Stimulated activated CD4-positive, alpha-beta T cell treated with anti-CD3 and anti-CD28 coated beads, Interleukin-15, amount 100 ng/mL, for 24 hours (primary cell): ENCODE measurements around the gene FAM161A.
"Not testable (repeated sequence)": the region's sequence is repeated elsewhere in the genome, so short reads cannot be mapped to it uniquely, and the experiment has no call there.

Source experiments
- DNase-seq: peaks from one replicate; pipeline ENCODE4 v3.0.0-alpha.2; 2020

The FAM161A gene

DNA sequence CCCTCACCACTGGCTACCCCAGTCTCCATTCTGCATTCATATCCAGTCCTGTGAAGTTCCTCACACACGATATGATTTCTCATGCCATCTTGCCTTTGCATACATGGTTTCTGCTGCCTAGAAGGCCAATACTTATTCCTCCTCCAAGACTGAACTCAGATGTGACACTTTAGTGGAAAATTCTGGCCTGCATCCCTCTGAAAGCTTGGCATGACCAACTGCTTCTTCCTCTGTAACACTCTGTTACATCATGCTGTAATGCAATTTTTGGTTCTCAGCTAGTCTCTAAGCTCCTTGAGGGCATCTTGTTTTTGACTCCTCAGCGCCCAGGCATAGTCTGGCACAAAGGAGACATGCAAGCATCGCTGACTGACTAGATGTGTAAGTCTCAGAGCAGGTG lies 12.6 kb downstream of the FAM161A start:
- DNase-seq = no peak

DNA sequence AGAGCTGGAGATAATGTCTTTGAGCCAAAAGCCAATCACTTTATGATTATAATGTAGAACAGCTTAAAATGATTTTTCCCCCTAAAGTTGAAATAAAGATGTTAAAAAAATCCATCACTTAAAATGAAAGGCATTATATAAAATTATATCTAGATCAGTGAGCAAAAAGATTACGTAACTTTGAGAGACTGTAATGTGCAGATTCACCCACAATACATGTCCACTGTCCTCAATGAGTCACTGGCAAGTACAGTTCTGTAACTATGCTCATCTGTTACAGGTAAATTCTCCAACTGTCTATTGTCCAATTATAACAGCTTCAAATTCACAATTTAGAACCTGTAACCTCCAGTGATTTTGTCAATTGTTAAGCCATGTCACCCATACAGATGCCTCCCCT lies 19.0 kb downstream of the FAM161A start:
- DNase-seq = no peak

DNA sequence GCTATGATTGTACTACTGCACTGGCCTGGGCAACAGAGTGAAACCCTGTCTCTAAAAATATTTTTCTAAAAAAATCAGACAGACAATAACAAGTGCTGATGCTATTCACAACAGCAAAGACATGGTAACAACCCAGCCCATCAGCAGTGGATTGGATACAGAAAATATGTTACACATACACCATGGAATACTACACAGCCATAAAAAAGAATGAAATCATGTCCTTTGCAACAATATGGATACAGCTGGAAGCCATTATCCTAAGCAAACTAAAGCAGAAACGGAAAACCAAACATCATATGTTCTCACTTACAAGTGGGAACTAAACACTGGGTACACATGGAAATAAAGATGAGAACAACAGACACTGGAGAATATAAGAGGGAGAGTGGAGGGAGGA lies 19.9 kb downstream of the FAM161A start:
- DNase-seq = no peak

DNA sequence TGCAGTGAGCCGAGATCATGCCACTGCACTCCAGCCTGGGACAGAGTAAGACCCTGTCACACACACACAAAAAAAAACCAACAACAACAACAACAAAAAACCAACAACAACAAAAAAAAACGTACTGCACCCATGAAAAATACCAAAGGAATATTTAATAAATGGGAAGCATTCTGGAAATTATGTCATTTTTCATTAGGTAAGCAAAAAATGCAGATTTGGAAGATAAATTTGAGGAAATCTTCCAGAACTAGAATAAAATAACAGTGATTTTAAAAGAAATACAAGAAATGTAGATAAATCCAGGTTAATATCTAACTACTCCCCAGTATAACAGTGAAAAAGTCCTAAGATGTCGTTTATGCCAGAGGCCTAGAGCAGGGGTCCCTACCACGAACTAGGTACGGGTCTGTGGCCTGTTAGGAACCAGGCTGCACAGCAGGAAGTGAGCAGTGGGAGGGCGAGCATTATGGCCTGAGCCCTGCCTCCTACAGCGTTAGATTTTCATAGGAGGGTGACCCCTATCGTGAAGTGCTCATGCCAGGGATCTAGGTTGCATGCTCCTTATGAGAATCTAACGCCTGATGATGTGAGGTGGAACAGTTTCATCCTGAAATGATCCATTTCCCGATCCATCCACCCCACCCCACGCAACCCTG lies 21.5 kb downstream of the FAM161A start:
- DNase-seq = no peak

DNA sequence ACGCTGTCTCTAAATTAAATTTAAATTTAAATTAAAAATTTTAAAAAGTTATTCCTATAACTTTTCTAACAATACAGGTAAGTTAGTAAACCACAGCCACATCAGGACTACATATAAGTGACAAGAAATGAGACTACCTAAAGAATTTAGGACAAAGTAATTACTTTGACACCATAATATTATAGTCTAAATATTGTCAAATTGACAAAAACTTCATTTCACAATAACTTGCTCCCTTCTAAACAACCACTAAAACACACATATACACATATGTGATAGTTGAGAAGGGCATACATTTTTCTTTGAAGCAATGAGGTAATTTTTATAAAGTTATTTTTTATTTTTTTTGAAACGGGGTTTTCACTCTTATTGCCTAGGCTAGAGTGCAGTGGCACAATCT lies 31.6 kb downstream of the FAM161A start:
- DNase-seq = no peak

DNA sequence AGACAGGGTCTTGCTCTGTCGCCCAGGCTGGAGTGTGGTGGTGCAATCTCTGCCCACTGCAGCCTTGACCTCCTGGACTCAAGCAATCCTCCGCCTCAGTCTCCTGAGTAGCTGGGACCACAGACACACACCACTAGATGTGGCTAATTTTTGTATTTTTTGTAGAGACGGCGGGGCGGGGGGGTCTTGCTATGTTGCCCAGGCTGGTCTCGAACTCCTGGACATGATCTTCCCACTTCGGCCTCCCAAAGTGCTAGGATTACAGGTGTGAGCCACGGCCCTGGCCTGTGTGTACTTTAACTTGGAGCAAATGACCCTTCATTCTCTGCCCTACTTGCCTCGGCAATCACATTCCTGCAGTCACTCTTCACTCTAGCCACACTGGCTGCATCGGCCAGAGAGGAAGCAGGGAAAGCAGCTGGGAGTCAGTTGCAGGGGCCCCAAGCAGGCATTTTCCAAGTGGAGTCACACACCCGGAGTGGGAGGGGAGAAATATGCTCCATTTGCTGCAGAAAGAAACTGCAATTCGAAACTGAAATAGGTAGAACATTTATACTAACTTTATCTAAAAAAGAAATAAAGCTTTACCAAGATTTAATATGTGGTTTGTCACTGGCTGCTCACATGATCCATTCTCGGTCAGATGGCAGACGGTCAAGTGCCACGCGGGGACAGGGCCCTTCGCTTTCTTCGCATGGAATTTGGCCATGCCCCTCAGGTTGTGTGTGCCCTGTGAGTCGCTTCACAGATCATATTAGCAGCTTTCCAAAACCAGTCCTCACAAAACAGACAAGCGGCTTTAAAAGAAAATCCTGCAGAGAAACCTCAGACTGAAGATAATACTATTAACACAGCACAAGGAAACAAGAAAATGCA lies 37.1 kb downstream of the FAM161A start:
- no peak for DNase-seq

DNA sequence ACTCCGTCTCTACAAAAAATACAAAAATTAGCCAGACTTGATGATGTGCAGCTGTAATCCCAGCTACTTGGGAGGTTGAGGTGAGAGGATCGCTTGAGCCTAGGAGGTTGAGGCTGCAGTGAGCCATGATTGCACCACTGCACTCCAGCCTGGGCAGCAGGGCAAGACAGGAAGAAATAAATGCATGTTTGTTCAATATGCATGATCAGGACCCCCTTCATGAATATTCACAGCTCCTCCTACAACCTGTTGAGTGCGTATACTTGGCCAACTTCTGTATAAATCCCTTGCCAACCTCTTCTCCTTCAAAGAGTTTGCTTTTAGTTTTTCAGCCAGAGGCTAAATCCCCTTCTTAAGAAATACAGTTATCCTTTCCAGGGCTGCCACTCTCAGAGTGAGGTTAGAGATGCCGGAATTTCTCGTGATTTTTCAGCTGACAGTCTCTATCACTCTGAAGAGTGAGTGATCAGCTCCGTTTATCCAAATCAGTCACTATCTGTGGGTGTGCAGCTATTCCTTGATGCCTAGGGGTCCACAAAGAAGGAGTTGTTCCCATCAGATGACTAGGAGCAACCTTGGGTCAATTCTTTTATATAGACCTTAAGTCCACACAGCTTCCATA lies 39.2 kb downstream of the FAM161A start:
- DNase-seq = no peak

DNA sequence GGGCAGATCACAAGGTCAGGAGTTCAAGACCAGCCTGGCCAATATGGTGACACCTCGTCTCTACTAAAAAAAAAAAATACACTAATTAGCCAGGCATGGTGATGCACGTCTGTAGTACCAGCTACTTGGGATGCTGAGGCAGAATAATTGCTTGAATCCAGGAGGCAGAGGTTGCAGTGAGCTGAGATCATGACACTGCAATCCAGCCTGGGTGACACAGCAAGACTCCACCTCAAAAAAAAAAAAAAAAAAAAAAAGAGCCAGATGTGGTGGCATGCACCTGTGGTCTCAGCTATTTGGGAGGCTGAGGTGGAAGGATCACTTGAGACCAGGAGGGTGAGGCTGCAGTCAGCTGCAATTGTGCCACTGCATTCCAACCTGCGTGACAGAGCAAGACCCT lies 40.5 kb downstream of the FAM161A start:
- not testable (repeated sequence) for DNase-seq

DNA sequence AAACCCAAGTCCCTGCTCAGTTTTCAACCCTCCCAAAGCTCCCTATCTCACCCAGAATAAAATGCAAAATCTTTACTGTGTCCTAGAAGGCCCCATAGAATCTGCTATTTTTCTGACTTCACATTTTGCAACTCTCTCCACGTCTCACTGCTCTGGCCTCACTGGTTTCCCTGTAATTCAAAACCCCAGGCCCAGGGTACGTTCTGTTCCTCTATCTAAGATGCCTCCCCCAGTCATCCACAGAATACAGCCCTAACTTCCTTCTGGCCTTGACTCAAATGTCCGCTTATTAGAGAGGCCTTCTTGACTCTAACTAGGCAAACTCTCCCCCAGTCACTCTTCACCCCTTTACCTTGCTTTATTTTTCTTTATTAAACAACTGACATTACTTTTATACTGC lies 42.0 kb downstream of the FAM161A start:
- DNase-seq = no peak

DNA sequence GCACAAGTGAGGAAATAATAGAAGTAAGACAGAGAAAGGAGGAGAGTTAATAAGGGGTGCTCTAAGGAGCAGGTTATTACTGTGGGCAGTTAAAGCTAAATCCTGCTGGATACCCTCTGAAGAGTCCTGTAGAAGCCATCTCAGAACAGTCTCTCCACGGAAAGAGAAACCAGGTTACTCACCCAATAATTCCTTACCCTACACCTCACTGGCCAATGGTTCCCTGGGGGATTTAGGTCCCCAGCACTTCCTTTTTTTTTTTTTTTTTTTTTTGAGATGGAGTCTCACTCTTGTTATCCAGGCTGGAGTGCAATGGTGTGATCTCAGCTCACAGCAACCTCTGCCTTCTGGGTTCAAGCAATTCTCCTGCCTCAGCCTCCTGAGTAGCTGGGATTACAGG lies 43.7 kb downstream of the FAM161A start:
- not testable (repeated sequence) for DNase-seq

DNA sequence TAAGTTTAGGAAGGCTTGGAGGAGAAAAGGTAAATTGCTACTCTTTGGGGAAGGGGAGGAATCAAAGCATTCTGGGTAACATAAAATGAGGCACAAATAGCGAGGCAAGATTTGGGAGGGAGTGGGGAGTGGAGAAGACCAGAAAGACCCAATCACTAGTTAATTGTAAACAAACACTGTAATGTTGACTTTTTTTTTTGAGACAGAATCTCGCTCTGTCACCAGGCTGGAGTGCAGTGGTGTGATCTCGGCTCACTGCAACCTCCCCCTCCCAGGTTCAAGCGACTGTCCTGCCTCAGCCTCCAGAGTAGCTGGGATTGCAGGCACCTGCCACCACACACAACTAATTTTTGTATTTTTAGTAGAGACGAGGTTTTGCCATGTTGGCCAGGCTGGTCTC lies 45.2 kb downstream of the FAM161A start:
- DNase-seq = not testable (repeated sequence)

DNA sequence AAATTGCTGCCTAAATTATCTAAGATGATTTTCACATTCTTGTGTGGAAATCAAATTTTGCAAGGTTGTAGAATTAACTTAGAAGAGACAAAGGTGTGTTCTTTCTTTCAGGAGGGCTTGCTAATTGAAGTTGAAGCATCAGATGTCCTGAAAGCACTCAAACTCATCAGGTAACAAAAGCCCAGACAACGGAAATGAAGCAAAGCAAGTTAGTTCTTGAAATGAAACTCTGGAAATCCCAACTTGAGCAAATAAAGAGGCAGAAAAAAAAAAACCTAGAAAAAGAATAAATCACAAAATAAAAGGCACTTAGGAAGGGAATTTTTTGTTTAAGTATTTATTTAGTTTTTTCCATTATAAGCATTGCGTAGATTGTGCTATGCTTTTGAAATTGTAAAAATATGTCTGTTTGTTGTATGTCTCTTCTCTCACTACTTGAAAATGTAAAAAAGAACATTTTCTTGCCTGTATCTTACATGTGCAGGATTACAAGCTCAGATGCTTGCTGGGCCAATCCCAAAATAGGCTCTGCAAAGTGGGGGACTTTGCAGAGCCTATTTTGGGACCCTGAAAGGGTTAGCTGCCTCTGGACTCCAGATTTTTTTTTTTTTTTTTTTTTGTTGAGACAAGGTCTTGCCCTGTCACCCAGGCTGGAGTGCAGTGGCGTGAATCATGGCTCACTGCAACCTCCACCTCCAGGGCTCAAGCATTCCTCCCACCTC lies 46.7 kb downstream of the FAM161A start:
- no peak for DNase-seq

DNA sequence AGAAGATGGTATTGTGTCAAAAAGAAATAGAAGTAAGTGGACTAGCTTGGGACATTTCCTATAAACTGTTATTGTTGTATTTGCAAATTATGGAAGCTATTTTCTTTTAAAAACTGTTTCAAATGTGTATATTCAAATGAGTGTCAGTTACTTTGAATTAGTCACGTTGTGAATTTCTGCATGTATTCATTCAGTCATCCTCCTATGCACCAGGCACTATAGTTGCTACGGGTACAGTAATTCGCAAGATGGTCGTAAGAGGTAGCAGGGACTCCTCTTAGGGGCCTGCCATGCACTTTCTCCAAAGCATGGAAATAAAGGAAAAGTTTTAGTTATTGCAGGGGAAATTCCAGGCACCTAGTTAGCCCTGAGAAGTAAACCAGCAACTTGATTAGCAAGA lies 51.3 kb downstream of the FAM161A start:
- DNase-seq = no peak

DNA sequence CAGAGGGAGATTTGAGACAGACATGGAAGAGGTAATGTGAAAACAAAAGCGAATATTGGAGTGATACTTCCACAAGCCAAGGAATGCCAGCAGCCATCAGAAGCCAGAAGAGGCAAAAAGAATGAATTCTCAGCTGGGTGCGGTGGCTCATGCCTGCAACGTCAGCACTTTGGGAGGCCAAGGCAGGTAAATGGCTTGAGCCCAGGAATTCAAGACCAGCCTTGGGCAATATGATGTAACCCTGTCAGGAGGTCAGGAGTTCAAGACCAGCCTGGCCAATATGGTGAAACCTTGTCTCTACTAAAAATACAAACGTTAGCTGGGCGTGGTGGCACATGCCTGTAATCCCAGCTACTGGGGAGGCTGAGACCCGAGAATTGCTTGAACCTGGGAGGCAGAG lies 54.8 kb downstream of the FAM161A start:
- no peak for DNase-seq

DNA sequence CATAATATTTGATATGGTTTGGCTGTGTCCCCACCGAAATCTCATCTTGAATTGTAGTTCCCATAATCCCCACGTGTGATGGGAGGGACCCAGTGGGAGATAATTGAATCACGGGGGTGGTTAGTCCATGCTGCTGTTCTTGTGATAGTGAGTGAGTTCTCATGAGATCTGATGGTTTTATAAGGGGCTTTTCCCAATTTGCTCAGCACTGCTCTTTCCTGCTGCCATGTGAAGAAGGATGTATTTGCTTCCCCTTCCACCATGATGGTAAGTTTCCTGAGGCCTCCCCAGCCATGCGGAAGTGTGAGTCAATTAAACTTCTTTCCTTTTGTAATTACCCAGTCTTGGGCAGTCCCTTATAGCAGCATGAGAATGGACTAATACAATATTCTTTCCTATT lies 56.4 kb downstream of the FAM161A start:
- not testable (repeated sequence) for DNase-seq

DNA sequence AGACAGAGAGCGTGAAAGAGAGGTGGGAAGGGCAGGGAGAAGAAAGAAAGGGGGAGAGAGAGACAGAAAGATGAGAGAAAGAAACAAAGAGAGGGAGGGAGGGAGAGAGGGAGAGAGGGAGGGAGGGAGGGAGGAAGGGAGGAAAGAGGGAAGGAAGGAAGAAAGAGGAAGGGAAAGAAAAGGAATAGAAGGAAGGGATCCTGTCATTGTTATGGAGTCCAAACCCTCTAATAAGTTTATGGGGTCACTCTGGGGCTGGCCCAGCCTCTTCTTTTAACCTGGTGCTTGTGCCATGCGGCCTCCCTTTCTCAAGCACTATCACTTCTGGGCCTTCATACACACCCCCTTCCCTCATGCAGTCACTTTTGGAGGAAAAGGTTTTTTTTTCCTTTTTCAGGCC lies 58.5 kb downstream of the FAM161A start:
- no peak for DNase-seq

DNA sequence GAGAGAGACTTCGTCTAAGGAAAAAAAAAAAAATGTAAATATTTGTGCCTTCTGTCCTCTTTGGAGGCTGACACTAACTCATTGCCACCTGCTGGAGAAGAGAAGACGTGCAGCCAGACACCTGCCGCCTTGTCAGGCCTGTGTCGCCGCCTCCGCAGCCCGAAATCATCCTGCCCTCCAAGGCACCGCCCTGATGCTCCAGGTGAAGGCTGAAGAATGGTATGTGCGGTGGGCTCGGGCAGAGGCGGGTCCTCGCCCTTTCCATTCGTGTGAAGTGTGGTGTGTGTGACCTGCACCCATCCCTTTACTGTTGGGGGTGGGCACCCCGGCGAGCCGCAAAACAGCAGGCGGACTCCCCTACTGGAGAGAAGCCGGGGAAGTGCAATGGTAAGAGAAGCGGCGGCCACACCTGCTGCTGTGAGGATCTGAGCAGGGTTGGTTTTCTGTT lies 60.4 kb downstream of the FAM161A start:
- DNase-seq = peak; percentile 81

DNA sequence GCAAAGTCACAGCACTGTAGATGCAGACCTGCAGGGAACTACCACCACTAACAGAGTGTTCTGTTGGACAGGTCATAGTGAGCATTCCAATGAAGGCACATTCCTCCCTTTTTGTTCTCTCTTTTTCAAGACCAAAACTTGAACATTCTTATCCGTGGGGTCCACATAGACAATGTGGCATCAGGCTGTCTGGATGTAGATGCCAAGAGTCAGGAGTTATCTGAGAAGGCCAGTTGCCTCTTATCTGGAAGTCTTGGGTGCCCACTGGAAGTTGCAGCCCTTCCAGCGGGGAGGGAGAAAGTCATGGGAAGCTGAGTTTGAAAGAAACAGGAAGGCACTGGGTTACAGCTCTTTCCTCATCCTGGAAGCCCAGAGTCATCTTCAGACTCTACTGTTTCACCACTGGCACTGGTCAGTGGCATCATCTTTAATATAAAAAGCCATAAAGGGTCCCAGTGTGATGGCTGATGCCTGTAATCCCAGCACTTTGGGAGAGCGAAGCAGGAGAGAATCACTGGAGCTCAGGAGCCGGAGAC lies 61.4 kb downstream of the FAM161A start:
- no peak for DNase-seq

DNA sequence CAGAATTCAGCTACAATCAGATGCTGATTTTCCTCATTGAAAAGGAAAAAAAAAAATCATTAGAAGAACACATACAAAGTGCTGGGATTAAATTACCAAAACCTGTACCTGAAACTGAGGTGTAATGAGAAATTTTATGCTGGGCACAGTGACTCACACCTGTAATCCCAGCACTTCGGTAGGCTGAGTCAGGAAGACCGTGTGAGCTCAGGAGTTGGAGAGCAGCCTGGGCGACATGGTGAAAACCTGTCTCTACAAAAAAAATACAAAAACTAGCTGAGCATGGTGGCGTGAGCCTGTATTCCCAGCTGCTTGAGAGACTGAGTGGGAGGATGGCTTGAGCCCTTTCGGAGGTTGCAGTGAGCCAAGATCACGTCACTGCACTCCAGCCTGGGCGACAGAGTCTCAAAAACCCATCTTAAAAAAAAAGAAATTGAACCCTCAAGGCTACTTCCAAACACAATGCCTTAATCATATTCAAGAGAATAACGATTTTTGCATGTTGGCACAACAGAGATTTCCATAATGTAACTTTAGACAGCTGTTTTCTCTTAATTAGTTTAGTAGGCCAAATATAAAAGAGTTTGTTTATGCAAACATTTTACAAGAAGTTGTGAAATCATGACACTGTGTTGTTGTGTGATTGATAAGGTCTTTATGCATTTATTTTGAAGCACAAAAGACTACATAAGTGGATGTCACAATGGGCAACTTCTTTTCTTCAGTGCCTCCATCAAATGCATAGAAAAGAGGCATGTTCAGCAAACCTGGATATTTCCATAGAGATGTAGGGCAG lies 63.9 kb downstream of the FAM161A start:
- DNase-seq = no peak

DNA sequence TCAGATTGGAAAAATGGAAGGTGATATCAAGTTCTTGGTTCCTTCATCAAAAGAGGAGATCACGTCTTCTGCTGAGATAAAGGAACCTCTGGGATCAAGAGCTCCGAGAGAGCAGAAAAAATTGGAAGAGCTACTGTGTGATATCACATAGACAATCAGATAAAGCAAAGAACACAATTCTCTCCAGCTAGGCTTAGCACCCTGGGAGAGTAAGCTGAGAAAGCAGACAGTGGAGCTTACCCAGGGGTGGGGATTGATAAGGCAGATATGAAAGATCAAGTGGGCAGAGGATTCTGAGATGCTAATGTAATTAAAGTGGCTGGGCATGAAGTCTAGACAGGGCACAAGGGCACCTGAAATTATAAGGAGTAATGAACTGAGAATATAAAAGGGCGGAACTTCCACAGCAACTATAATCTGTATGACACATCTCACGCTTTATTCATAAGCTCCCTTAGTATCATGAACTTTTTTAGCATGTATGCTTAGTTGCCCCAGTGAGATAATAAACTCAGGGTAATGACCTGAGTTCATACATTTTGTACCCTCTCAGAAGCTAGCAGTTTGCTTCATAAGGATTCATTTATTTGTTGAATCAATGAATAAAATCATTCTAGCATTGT lies 65.8 kb downstream of the FAM161A start:
- DNase-seq = no peak

DNA sequence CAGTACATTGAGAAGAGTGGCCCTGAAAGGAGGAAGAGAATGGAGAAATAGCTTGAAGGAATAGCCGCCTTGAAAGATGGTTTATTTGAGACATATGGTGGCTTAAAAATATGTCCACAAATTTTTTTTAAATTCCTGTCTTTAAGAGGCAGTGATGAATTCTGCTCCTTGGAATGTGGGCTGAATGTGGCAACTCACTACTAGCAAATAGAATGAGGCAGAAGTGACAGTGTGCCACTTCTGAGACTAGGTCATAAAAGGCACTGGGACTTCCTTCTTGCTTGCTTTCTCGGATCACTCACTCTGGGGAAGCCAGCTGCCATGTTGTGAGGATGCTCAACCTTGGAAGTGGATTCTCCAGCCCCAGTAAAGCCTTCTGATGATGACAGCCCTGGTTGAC lies 67.0 kb downstream of the FAM161A start:
- DNase-seq = no peak

DNA sequence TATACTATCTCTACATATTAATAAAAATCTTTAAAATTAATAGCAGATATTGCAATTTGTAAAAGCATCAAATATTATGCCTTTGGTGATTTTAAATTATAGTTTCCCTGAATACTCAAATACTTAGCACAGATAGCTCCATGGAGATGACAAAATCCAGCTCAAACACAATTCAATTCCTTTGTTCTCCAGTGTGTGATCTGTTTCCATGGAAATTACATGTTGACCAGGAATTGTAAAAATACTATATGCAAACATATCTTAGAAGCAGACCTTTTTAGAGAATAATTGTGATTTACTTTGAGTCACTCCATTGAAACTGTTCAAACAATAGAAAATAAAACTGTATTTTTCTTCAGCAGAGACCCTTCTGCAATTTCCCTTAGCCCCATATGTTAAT lies 68.3 kb downstream of the FAM161A start:
- no peak for DNase-seq
